ENCODE data around the gene CTNND2. TPM values are rescaled to one million over a fixed set of nuclear protein-coding genes. Genes with fewer than 3 reads are reported as not detected.

The CTNND2 gene
- polyA plus RNA-seq, 1 donor from 2014 or later = not detected

- H3K4me3 Mint-ChIP-seq = no peak overlapping the region
- peaks cover 0 to 4% (median 1%) of the 10 kb centered on the region in 3 donors for H3K4me1 Mint-ChIP-seq
- H3K27ac Mint-ChIP-seq = peak overlapping the region in 1 of 3 donors; percentile 25
These were observed 939.4 kb downstream of the CTNND2 start for GRCh38 chr5:10964806-10965205.

GRCh38 chr5:10958728-10959127 is 945.5 kb downstream of the CTNND2 start:
- no peak overlapping the region for H3K27ac Mint-ChIP-seq
- H3K4me1 Mint-ChIP-seq = peaks cover 0 to 4% (median 0%) of the 10 kb centered on the region in 3 donors
- H3K36me3 Mint-ChIP-seq = no peaks in the 10 kb centered on the region
- H3K4me3 Mint-ChIP-seq = no peak overlapping the region
- peaks cover 0 to 5% (median 4%) of the 10 kb centered on the region in 3 donors for H3K9me3 Mint-ChIP-seq
- H3K27me3 Mint-ChIP-seq = no peaks in the 10 kb centered on the region

More at GRCh38 chr5:10964806-10965205, 939.4 kb downstream of the CTNND2 start:
- Mint-ChIP-seq H3K36me3 (no peaks in the 10 kb centered on the region), H3K9me3 (peaks cover 0 to 2% (median 2%) of the 10 kb centered on the region in 3 donors), H3K27me3 (peaks cover 2% of the 10 kb centered on the region)

- peak overlapping the region in 1 of 4 donors; percentile 1 for H3K4me3 Mint-ChIP-seq
- H3K9me3 Mint-ChIP-seq = peaks cover 0 to 12% (median 6%) of the 10 kb centered on the region in 3 donors
- peaks cover 2% of the 10 kb centered on the region for H3K27me3 Mint-ChIP-seq
- H3K4me1 Mint-ChIP-seq = no peaks in the 10 kb centered on the region
- no peaks in the 10 kb centered on the region for H3K36me3 Mint-ChIP-seq
- no peak overlapping the region for H3K27ac Mint-ChIP-seq
These were observed 954.2 kb downstream of the CTNND2 start for GRCh38 chr5:10949856-10950630.

GRCh38 chr5:10946050-10946449 is 958.2 kb downstream of the CTNND2 start:
- peaks cover 2% of the 10 kb centered on the region for H3K27me3 Mint-ChIP-seq
- H3K9me3 Mint-ChIP-seq = peaks cover 0 to 2% (median 0%) of the 10 kb centered on the region in 3 donors
- no peaks in the 10 kb centered on the region for H3K4me1 Mint-ChIP-seq
- H3K36me3 Mint-ChIP-seq = no peaks in the 10 kb centered on the region
- no peak overlapping the region for H3K4me3 Mint-ChIP-seq
- no peak overlapping the region for H3K27ac Mint-ChIP-seq

GRCh38 chr5:10941900-10942299 is 962.3 kb downstream of the CTNND2 start:
- Mint-ChIP-seq H3K27ac (no peak overlapping the region), H3K4me1 (peaks cover 0 to 1% (median 0%) of the 10 kb centered on the region in 3 donors)

GRCh38 chr5:10936081-10936855 is 968.0 kb downstream of the CTNND2 start:
- Mint-ChIP-seq H3K27ac (no peak overlapping the region), H3K27me3 (peaks cover 4% of the 10 kb centered on the region), H3K4me3 (no peak overlapping the region), H3K36me3 (no peaks in the 10 kb centered on the region), H3K9me3 (no peaks in the 10 kb centered on the region), H3K4me1 (peaks cover 0 to 1% (median 0%) of the 10 kb centered on the region in 3 donors)

More at GRCh38 chr5:10941900-10942299, 962.3 kb downstream of the CTNND2 start:
- Mint-ChIP-seq H3K9me3 (no peaks in the 10 kb centered on the region), H3K27me3 (peaks cover 4% of the 10 kb centered on the region), H3K36me3 (no peaks in the 10 kb centered on the region), H3K4me3 (no peak overlapping the region)

GRCh38 chr5:10935536-10935935 is 968.7 kb downstream of the CTNND2 start:
- H3K27ac Mint-ChIP-seq = no peak overlapping the region
- no peak overlapping the region for H3K4me3 Mint-ChIP-seq
- no peaks in the 10 kb centered on the region for H3K36me3 Mint-ChIP-seq
- peaks cover 0 to 1% (median 0%) of the 10 kb centered on the region in 3 donors for H3K4me1 Mint-ChIP-seq
- H3K27me3 Mint-ChIP-seq = peaks cover 4% of the 10 kb centered on the region
- H3K9me3 Mint-ChIP-seq = no peaks in the 10 kb centered on the region

- no peaks in the 10 kb centered on the region for H3K36me3 Mint-ChIP-seq
- H3K27ac Mint-ChIP-seq = no peak overlapping the region
- peaks cover 4% of the 10 kb centered on the region for H3K27me3 Mint-ChIP-seq
- H3K4me3 Mint-ChIP-seq = peak overlapping the region in 1 of 4 donors; percentile 18
- H3K4me1 Mint-ChIP-seq = no peaks in the 10 kb centered on the region
- H3K9me3 Mint-ChIP-seq = peaks cover under 1 to 3% (median 2%) of the 10 kb centered on the region in 3 donors
These were observed 969.4 kb downstream of the CTNND2 start for GRCh38 chr5:10934783-10935355.

GRCh38 chr5:10933121-10933520 is 971.1 kb downstream of the CTNND2 start:
- Mint-ChIP-seq H3K36me3 (no peaks in the 10 kb centered on the region), H3K4me1 (no peaks in the 10 kb centered on the region), H3K9me3 (peaks cover 4 to 16% (median 6%) of the 10 kb centered on the region in 3 donors), H3K27me3 (peaks cover 2% of the 10 kb centered on the region), H3K4me3 (no peak overlapping the region), H3K27ac (no peak overlapping the region)

GRCh38 chr5:10932426-10932825 is 971.8 kb downstream of the CTNND2 start:
- Mint-ChIP-seq H3K9me3 (peaks cover 4 to 16% (median 6%) of the 10 kb centered on the region in 3 donors), H3K4me1 (no peaks in the 10 kb centered on the region), H3K27me3 (peaks cover 2% of the 10 kb centered on the region), H3K36me3 (no peaks in the 10 kb centered on the region), H3K27ac (no peak overlapping the region), H3K4me3 (no peak overlapping the region)

GRCh38 chr5:10927608-10928007 is 976.6 kb downstream of the CTNND2 start:
- Mint-ChIP-seq H3K27me3 (peaks cover 2% of the 10 kb centered on the region), H3K4me3 (no peak overlapping the region), H3K4me1 (no peaks in the 10 kb centered on the region), H3K27ac (no peak overlapping the region), H3K36me3 (peaks cover 4% of the 10 kb centered on the region), H3K9me3 (peaks cover 4 to 16% (median 6%) of the 10 kb centered on the region in 3 donors)

GRCh38 chr5:10923310-10923709 is 980.9 kb downstream of the CTNND2 start:
- no peaks in the 10 kb centered on the region for H3K4me1 Mint-ChIP-seq
- no peak overlapping the region for H3K4me3 Mint-ChIP-seq
- peaks cover 3% of the 10 kb centered on the region for H3K27me3 Mint-ChIP-seq
- H3K9me3 Mint-ChIP-seq = peaks cover 0 to 2% (median under 1%) of the 10 kb centered on the region in 3 donors
- peaks cover 4% of the 10 kb centered on the region for H3K36me3 Mint-ChIP-seq
- no peak overlapping the region for H3K27ac Mint-ChIP-seq
